H1 (cell line): ENCODE data around the gene CENPO. TPM values are rescaled to one million over a fixed set of nuclear protein-coding genes. Genes with fewer than 3 reads are reported as not detected.

Experiments used
- RFX5 ChIP-seq: IDR thresholded peaks from 2 replicates; pipeline ENCODE4 v1.6.1; 2011; ENCODE audit warnings: low read depth, low read length, improper control_type of control experiment, borderline replicate concordance
- TEAD4 ChIP-seq: IDR thresholded peaks from 2 replicates; pipeline ENCODE4 v1.6.1; 2012; ENCODE audit warnings: low read depth, low read length, inconsistent platforms, mixed read lengths
- polyA plus RNA-seq, 7 experiments: library from polyadenylated mRNA; depleted of rRNA in 3 of 7; stranded (reverse) in 5 of 7; unstranded in 2 of 7; fragments of >200 nt in 5 of 7; fragments of 200-250 nt in 2 of 7; gene quantifications; 1 replicate in 5 of 7; 2 replicates in 1 of 7; 4 replicates in 1 of 7; pipeline versions ENCODE4 v1.2.1 to v1.2.3, GENCODE V29; 2011 to 2013; ENCODE audit warnings: missing spikeins in 2 of 7, mixed read lengths in 2 of 7
- total RNA-seq: library from RNA; stranded (reverse); fragmentation: NEBNext Ultra II Directional; extraction: Animal tissue kit (Norgen Biotek cat#: 25700); gene quantifications from 2 replicates; pipeline ENCODE4 v1.2.1, GENCODE V29; 2021
- TF ChIP-seq, protein P1 (sequence below): fragments of 300-600 bp; sonication (generic); IDR thresholded peaks from 2 replicates; pipeline ENCODE4 v1.7.1; 2012; ENCODE audit warnings: low read length, moderate library complexity, mild to moderate bottlenecking, inconsistent platforms; ENCODE audit not compliant: insufficient replicate concordance

CENPO gene
- total and polyA plus RNA-seq, 2 of the 8 experiments (the other 6 are each of a cell fraction or from before 2014, with no cell fraction given): 34.4 to 46.3 TPM

GRCh38 chr2:24787532-24787931 is 5.7 kb upstream of the CENPO start (continued):
- TF ChIP-seq, protein P1, sequence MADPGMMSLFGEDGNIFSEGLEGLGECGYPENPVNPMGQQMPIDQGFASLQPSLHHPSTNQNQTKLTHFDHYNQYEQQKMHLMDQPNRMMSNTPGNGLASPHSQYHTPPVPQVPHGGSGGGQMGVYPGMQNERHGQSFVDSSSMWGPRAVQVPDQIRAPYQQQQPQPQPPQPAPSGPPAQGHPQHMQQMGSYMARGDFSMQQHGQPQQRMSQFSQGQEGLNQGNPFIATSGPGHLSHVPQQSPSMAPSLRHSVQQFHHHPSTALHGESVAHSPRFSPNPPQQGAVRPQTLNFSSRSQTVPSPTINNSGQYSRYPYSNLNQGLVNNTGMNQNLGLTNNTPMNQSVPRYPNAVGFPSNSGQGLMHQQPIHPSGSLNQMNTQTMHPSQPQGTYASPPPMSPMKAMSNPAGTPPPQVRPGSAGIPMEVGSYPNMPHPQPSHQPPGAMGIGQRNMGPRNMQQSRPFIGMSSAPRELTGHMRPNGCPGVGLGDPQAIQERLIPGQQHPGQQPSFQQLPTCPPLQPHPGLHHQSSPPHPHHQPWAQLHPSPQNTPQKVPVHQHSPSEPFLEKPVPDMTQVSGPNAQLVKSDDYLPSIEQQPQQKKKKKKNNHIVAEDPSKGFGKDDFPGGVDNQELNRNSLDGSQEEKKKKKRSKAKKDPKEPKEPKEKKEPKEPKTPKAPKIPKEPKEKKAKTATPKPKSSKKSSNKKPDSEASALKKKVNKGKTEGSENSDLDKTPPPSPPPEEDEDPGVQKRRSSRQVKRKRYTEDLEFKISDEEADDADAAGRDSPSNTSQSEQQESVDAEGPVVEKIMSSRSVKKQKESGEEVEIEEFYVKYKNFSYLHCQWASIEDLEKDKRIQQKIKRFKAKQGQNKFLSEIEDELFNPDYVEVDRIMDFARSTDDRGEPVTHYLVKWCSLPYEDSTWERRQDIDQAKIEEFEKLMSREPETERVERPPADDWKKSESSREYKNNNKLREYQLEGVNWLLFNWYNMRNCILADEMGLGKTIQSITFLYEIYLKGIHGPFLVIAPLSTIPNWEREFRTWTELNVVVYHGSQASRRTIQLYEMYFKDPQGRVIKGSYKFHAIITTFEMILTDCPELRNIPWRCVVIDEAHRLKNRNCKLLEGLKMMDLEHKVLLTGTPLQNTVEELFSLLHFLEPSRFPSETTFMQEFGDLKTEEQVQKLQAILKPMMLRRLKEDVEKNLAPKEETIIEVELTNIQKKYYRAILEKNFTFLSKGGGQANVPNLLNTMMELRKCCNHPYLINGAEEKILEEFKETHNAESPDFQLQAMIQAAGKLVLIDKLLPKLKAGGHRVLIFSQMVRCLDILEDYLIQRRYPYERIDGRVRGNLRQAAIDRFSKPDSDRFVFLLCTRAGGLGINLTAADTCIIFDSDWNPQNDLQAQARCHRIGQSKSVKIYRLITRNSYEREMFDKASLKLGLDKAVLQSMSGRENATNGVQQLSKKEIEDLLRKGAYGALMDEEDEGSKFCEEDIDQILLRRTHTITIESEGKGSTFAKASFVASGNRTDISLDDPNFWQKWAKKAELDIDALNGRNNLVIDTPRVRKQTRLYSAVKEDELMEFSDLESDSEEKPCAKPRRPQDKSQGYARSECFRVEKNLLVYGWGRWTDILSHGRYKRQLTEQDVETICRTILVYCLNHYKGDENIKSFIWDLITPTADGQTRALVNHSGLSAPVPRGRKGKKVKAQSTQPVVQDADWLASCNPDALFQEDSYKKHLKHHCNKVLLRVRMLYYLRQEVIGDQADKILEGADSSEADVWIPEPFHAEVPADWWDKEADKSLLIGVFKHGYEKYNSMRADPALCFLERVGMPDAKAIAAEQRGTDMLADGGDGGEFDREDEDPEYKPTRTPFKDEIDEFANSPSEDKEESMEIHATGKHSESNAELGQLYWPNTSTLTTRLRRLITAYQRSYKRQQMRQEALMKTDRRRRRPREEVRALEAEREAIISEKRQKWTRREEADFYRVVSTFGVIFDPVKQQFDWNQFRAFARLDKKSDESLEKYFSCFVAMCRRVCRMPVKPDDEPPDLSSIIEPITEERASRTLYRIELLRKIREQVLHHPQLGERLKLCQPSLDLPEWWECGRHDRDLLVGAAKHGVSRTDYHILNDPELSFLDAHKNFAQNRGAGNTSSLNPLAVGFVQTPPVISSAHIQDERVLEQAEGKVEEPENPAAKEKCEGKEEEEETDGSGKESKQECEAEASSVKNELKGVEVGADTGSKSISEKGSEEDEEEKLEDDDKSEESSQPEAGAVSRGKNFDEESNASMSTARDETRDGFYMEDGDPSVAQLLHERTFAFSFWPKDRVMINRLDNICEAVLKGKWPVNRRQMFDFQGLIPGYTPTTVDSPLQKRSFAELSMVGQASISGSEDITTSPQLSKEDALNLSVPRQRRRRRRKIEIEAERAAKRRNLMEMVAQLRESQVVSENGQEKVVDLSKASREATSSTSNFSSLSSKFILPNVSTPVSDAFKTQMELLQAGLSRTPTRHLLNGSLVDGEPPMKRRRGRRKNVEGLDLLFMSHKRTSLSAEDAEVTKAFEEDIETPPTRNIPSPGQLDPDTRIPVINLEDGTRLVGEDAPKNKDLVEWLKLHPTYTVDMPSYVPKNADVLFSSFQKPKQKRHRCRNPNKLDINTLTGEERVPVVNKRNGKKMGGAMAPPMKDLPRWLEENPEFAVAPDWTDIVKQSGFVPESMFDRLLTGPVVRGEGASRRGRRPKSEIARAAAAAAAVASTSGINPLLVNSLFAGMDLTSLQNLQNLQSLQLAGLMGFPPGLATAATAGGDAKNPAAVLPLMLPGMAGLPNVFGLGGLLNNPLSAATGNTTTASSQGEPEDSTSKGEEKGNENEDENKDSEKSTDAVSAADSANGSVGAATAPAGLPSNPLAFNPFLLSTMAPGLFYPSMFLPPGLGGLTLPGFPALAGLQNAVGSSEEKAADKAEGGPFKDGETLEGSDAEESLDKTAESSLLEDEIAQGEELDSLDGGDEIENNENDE: no peak
- TF ChIP-seq TEAD4 (no peak), RFX5 (no peak)
